Peyer's patch (tissue), 4 donors: ENCODE data around the gene COQ10A.

Experiments used
- POLR2A ChIP-seq, 2 donors: fragments of 450-650 bp; IDR thresholded peaks; one replicate each; pipeline ENCODE4 v1.5.1; 2017; ENCODE audit warnings: antibody characterized with exemption in 2 of 2, mild to moderate bottlenecking in 2 of 2, moderate library complexity in 2 of 2
- TF ChIP-seq, protein P1 (sequence below), 6 experiments: fragments of 450-650 bp in 4 of 6; fragments of 200-600 bp in 2 of 6; sonication (generic) in 1 of 6; IDR thresholded peaks; one replicate each; pipeline ENCODE4 v1.5.1; 2017 to 2019; ENCODE audit warnings: antibody characterized with exemption in 6 of 6, mild to moderate bottlenecking in 3 of 6, moderate library complexity in 1 of 6

DNA sequence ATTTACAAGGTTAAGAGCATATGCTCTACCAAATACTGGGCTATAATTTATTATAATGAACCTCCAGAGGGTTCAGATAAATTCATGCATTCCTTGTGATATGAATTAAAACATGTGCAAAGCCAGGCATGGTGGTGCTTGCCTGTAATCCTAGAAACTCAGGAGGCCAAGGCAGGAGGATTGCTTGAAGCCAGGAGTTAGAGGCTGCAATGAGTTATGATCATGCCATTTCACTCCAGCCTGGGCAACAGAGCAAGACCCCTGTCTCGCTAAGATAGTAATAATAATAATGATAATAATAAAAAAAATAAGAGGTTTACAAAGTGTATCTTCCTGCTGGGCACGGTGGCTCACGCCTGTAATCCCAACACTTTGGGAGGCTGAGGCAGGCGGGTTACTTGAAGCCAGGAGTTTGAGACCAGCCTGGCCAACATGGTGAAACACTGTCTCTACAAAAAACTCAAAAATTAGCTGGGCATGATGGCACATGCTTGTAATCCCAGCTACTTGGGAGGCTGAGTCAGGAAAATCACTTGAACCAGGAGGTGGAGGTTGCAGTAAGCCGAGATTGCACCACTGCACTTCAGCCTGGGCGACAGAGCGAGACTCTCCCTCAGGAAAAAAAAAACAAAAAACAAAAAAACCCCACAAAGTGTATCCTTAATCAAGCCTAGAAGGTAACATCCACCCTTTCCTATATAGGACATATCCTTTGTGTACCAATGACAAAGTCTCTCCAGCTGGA is 40.7 kb downstream of the COQ10A start:
- TF ChIP-seq, protein P1, sequence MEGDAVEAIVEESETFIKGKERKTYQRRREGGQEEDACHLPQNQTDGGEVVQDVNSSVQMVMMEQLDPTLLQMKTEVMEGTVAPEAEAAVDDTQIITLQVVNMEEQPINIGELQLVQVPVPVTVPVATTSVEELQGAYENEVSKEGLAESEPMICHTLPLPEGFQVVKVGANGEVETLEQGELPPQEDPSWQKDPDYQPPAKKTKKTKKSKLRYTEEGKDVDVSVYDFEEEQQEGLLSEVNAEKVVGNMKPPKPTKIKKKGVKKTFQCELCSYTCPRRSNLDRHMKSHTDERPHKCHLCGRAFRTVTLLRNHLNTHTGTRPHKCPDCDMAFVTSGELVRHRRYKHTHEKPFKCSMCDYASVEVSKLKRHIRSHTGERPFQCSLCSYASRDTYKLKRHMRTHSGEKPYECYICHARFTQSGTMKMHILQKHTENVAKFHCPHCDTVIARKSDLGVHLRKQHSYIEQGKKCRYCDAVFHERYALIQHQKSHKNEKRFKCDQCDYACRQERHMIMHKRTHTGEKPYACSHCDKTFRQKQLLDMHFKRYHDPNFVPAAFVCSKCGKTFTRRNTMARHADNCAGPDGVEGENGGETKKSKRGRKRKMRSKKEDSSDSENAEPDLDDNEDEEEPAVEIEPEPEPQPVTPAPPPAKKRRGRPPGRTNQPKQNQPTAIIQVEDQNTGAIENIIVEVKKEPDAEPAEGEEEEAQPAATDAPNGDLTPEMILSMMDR (IDR thresholded peaks at IDR 0.05): no peak
- no peak for TF ChIP-seq POLR2A (IDR thresholded peaks at IDR 0.05)
